ENCODE measurements around the gene CCDC3.

The CCDC3 gene

GRCh38 chr10:12960334-12960898, 41.1 kb downstream of the CCDC3 start:
- H3K36me3 ChIP-seq (ENCODE audit: insufficient read depth, low read length) = no peaks in the 10 kb centered on the region
- H3K27me3 ChIP-seq (ENCODE audit: control insufficient read depth in 1 of 2, insufficient read depth in 2 of 2, low read length in 2 of 2) = no peaks in the 10 kb centered on the region
- H3K9me3 ChIP-seq (ENCODE audit: low read length) = no peaks in the 10 kb centered on the region
- no peak overlapping the region for H3K4me3 ChIP-seq (ENCODE audit: low read depth in 1 of 2, low read length in 2 of 2)
- no peak overlapping the region for H3K9ac ChIP-seq (ENCODE audit: low read length)
- no peak overlapping the region for H3K27ac ChIP-seq (ENCODE audit: low read depth, low read length)
- no peaks in the 10 kb centered on the region for H3K4me1 ChIP-seq (ENCODE audit: insufficient read depth, low read length)

- Histone ChIP-seq H3K9ac (ENCODE audit: low read length) (no peak overlapping the region), H3K36me3 (ENCODE audit: insufficient read depth, low read length) (no peaks in the 10 kb centered on the region), H3K27me3 (ENCODE audit: control insufficient read depth in 1 of 2, insufficient read depth in 2 of 2, low read length in 2 of 2) (no peaks in the 10 kb centered on the region), H3K4me3 (ENCODE audit: low read depth in 1 of 2, low read length in 2 of 2) (no peak overlapping the region), H3K9me3 (ENCODE audit: low read length) (no peaks in the 10 kb centered on the region), H3K4me1 (ENCODE audit: insufficient read depth, low read length) (no peaks in the 10 kb centered on the region), H3K27ac (ENCODE audit: low read depth, low read length) (no peak overlapping the region)
Observed at GRCh38 chr10:12958546-12959110, 42.9 kb downstream of the CCDC3 start.

GRCh38 chr10:12957081-12957480, 44.4 kb downstream of the CCDC3 start:
- Histone ChIP-seq H3K4me1 (ENCODE audit: insufficient read depth, low read length) (no peaks in the 10 kb centered on the region), H3K4me3 (ENCODE audit: low read depth in 1 of 2, low read length in 2 of 2) (no peak overlapping the region), H3K27ac (ENCODE audit: low read depth, low read length) (no peak overlapping the region), H3K27me3 (ENCODE audit: control insufficient read depth in 1 of 2, insufficient read depth in 2 of 2, low read length in 2 of 2) (no peaks in the 10 kb centered on the region), H3K9me3 (ENCODE audit: low read length) (no peaks in the 10 kb centered on the region), H3K36me3 (ENCODE audit: insufficient read depth, low read length) (no peaks in the 10 kb centered on the region), H3K9ac (ENCODE audit: low read length) (no peak overlapping the region)

- H3K9ac ChIP-seq (ENCODE audit: low read length) = no peak overlapping the region
- no peaks in the 10 kb centered on the region for H3K9me3 ChIP-seq (ENCODE audit: low read length)
- H3K36me3 ChIP-seq (ENCODE audit: insufficient read depth, low read length) = no peaks in the 10 kb centered on the region
- no peaks in the 10 kb centered on the region for H3K27me3 ChIP-seq (ENCODE audit: control insufficient read depth in 1 of 2, insufficient read depth in 2 of 2, low read length in 2 of 2)
- H3K4me1 ChIP-seq (ENCODE audit: insufficient read depth, low read length) = no peaks in the 10 kb centered on the region
- H3K27ac ChIP-seq (ENCODE audit: low read depth, low read length) = no peak overlapping the region
- no peak overlapping the region for H3K4me3 ChIP-seq (ENCODE audit: low read depth in 1 of 2, low read length in 2 of 2)
Observed at GRCh38 chr10:12954866-12955265, 46.6 kb downstream of the CCDC3 start.

GRCh38 chr10:12950583-12951128, 50.9 kb downstream of the CCDC3 start:
- no peak overlapping the region for H3K9ac ChIP-seq (ENCODE audit: low read length)
- H3K36me3 ChIP-seq (ENCODE audit: insufficient read depth, low read length) = no peaks in the 10 kb centered on the region
- H3K9me3 ChIP-seq (ENCODE audit: low read length) = no peaks in the 10 kb centered on the region
- H3K4me3 ChIP-seq (ENCODE audit: low read depth in 1 of 2, low read length in 2 of 2) = no peak overlapping the region
- no peak overlapping the region for H3K27ac ChIP-seq (ENCODE audit: low read depth, low read length)
- H3K4me1 ChIP-seq (ENCODE audit: insufficient read depth, low read length) = no peaks in the 10 kb centered on the region
- H3K27me3 ChIP-seq (ENCODE audit: control insufficient read depth in 1 of 2, insufficient read depth in 2 of 2, low read length in 2 of 2) = no peaks in the 10 kb centered on the region

- Histone ChIP-seq H3K4me3 (ENCODE audit: low read depth in 1 of 2, low read length in 2 of 2) (no peak overlapping the region), H3K36me3 (ENCODE audit: insufficient read depth, low read length) (no peaks in the 10 kb centered on the region), H3K4me1 (ENCODE audit: insufficient read depth, low read length) (no peaks in the 10 kb centered on the region), H3K9me3 (ENCODE audit: low read length) (no peaks in the 10 kb centered on the region), H3K27me3 (ENCODE audit: control insufficient read depth in 1 of 2, insufficient read depth in 2 of 2, low read length in 2 of 2) (no peaks in the 10 kb centered on the region), H3K27ac (ENCODE audit: low read depth, low read length) (no peak overlapping the region), H3K9ac (ENCODE audit: low read length) (no peak overlapping the region)
Observed at GRCh38 chr10:12949248-12949647, 52.3 kb downstream of the CCDC3 start.

- Histone ChIP-seq H3K4me3 (ENCODE audit: low read depth in 1 of 2, low read length in 2 of 2) (no peak overlapping the region), H3K9ac (ENCODE audit: low read length) (no peak overlapping the region), H3K27me3 (ENCODE audit: control insufficient read depth in 1 of 2, insufficient read depth in 2 of 2, low read length in 2 of 2) (no peaks in the 10 kb centered on the region), H3K9me3 (ENCODE audit: low read length) (no peaks in the 10 kb centered on the region), H3K36me3 (ENCODE audit: insufficient read depth, low read length) (no peaks in the 10 kb centered on the region), H3K27ac (ENCODE audit: low read depth, low read length) (no peak overlapping the region), H3K4me1 (ENCODE audit: insufficient read depth, low read length) (no peaks in the 10 kb centered on the region)
Observed at GRCh38 chr10:12947741-12948140, 53.8 kb downstream of the CCDC3 start.

GRCh38 chr10:12946372-12946771, 55.1 kb downstream of the CCDC3 start:
- Histone ChIP-seq H3K36me3 (ENCODE audit: insufficient read depth, low read length) (no peaks in the 10 kb centered on the region), H3K27ac (ENCODE audit: low read depth, low read length) (no peak overlapping the region), H3K4me1 (ENCODE audit: insufficient read depth, low read length) (no peaks in the 10 kb centered on the region), H3K9me3 (ENCODE audit: low read length) (no peaks in the 10 kb centered on the region), H3K4me3 (ENCODE audit: low read depth in 1 of 2, low read length in 2 of 2) (no peak overlapping the region), H3K27me3 (ENCODE audit: control insufficient read depth in 1 of 2, insufficient read depth in 2 of 2, low read length in 2 of 2) (no peaks in the 10 kb centered on the region), H3K9ac (ENCODE audit: low read length) (no peak overlapping the region)

GRCh38 chr10:12945690-12946359, 55.7 kb downstream of the CCDC3 start:
- Histone ChIP-seq H3K27ac (ENCODE audit: low read depth, low read length) (no peak overlapping the region), H3K27me3 (ENCODE audit: control insufficient read depth in 1 of 2, insufficient read depth in 2 of 2, low read length in 2 of 2) (no peaks in the 10 kb centered on the region), H3K36me3 (ENCODE audit: insufficient read depth, low read length) (no peaks in the 10 kb centered on the region), H3K4me1 (ENCODE audit: insufficient read depth, low read length) (no peaks in the 10 kb centered on the region), H3K9me3 (ENCODE audit: low read length) (no peaks in the 10 kb centered on the region), H3K4me3 (ENCODE audit: low read depth in 1 of 2, low read length in 2 of 2) (no peak overlapping the region), H3K9ac (ENCODE audit: low read length) (no peak overlapping the region)

- Histone ChIP-seq H3K9me3 (ENCODE audit: low read length) (no peaks in the 10 kb centered on the region), H3K27ac (ENCODE audit: low read depth, low read length) (no peak overlapping the region), H3K27me3 (ENCODE audit: control insufficient read depth in 1 of 2, insufficient read depth in 2 of 2, low read length in 2 of 2) (no peaks in the 10 kb centered on the region), H3K4me3 (ENCODE audit: low read depth in 1 of 2, low read length in 2 of 2) (no peak overlapping the region), H3K36me3 (ENCODE audit: insufficient read depth, low read length) (no peaks in the 10 kb centered on the region), H3K9ac (ENCODE audit: low read length) (no peak overlapping the region), H3K4me1 (ENCODE audit: insufficient read depth, low read length) (no peaks in the 10 kb centered on the region)
Observed at GRCh38 chr10:12944931-12945330, 56.6 kb downstream of the CCDC3 start.

GRCh38 chr10:12943425-12943824, 58.1 kb downstream of the CCDC3 start:
- no peaks in the 10 kb centered on the region for H3K27me3 ChIP-seq (ENCODE audit: control insufficient read depth in 1 of 2, insufficient read depth in 2 of 2, low read length in 2 of 2)
- no peak overlapping the region for H3K4me3 ChIP-seq (ENCODE audit: low read depth in 1 of 2, low read length in 2 of 2)
- no peaks in the 10 kb centered on the region for H3K9me3 ChIP-seq (ENCODE audit: low read length)
- no peak overlapping the region for H3K9ac ChIP-seq (ENCODE audit: low read length)
- no peaks in the 10 kb centered on the region for H3K4me1 ChIP-seq (ENCODE audit: insufficient read depth, low read length)
- H3K36me3 ChIP-seq (ENCODE audit: insufficient read depth, low read length) = no peaks in the 10 kb centered on the region
- H3K27ac ChIP-seq (ENCODE audit: low read depth, low read length) = no peak overlapping the region

GRCh38 chr10:12941966-12942365, 59.5 kb downstream of the CCDC3 start:
- no peak overlapping the region for H3K27ac ChIP-seq (ENCODE audit: low read depth, low read length)

More at GRCh38 chr10:12941966-12942365, 59.5 kb downstream of the CCDC3 start:
- Histone ChIP-seq H3K4me3 (ENCODE audit: low read depth in 1 of 2, low read length in 2 of 2) (no peak overlapping the region), H3K9ac (ENCODE audit: low read length) (no peak overlapping the region), H3K4me1 (ENCODE audit: insufficient read depth, low read length) (no peaks in the 10 kb centered on the region), H3K27me3 (ENCODE audit: control insufficient read depth in 1 of 2, insufficient read depth in 2 of 2, low read length in 2 of 2) (no peaks in the 10 kb centered on the region), H3K9me3 (ENCODE audit: low read length) (no peaks in the 10 kb centered on the region), H3K36me3 (ENCODE audit: insufficient read depth, low read length) (no peaks in the 10 kb centered on the region)
